GM23248 (cell line): Measurements from ENCODE around the gene HAUS8. TPM values are rescaled to one million over a fixed set of nuclear protein-coding genes. Genes with fewer than 3 reads are reported as not detected.
"Not testable (repeated sequence)": the region's sequence is repeated elsewhere in the genome, so short reads cannot be mapped to it uniquely, and the experiment has no call there.

Experiments
- DNase-seq: peaks from one replicate; pipeline ENCODE4 v3.0.0-alpha.2; 2015
- H2AFZ ChIP-seq: fragments of 200-600 bp; sonication (generic); 2 replicates; pipeline ENCODE4 v1.6.1; 2016; ENCODE audit warnings: antibody characterized with exemption
- H3F3A ChIP-seq: fragments of 200-600 bp; sonication (generic); 2 replicates; pipeline ENCODE4 v1.6.1; 2016; ENCODE audit warnings: mild to moderate bottlenecking, antibody characterized with exemption, mixed run types; ENCODE audit not compliant: insufficient read depth
- H3K27ac ChIP-seq: fragments of 200-600 bp; sonication (generic); 2 replicates; pipeline ENCODE4 v1.5.1; 2016; ENCODE audit warnings: mild to moderate bottlenecking
- H3K27me3 ChIP-seq: fragments of 200-600 bp; sonication (generic); replicated peaks from 2 replicates; pipeline ENCODE4 v1.6.1; 2016; ENCODE audit warnings: mild to moderate bottlenecking; ENCODE audit not compliant: insufficient read depth
- H3K36me3 ChIP-seq: fragments of 200-600 bp; sonication (generic); 2 replicates; pipeline ENCODE4 v1.6.1; 2016; ENCODE audit warnings: low read depth, mild to moderate bottlenecking
- H3K4me1 ChIP-seq: fragments of 200-600 bp; sonication (generic); 2 replicates; pipeline ENCODE4 v1.6.1; 2016; ENCODE audit warnings: mild to moderate bottlenecking; ENCODE audit not compliant: insufficient read depth
- H3K4me2 ChIP-seq: fragments of 200-600 bp; sonication (generic); one replicate; pipeline ENCODE4 v1.6.1; 2016; ENCODE audit warnings: mild to moderate bottlenecking; ENCODE audit not compliant: unreplicated experiment
- H3K4me3 ChIP-seq: fragments of 200-600 bp; sonication (generic); 2 replicates; pipeline ENCODE4 v1.5.1; 2016; ENCODE audit warnings: mild to moderate bottlenecking
- H3K79me2 ChIP-seq: fragments of 200-600 bp; sonication (generic); 2 replicates; pipeline ENCODE4 v1.6.1; 2016; ENCODE audit warnings: mild to moderate bottlenecking; ENCODE audit not compliant: insufficient read depth
- H3K9ac ChIP-seq: fragments of 200-600 bp; sonication (generic); 2 replicates; pipeline ENCODE4 v1.6.1; 2016; ENCODE audit warnings: mild to moderate bottlenecking
- H3K9me2 ChIP-seq: fragments of 200-600 bp; sonication (generic); 2 replicates; pipeline ENCODE4 v1.6.1; 2016; ENCODE audit warnings: mixed run types, mild to moderate bottlenecking, moderate library complexity; ENCODE audit not compliant: insufficient read depth
- H3K9me3 ChIP-seq: fragments of 200-600 bp; sonication (generic); one replicate; pipeline ENCODE4 v1.6.1; 2017; ENCODE audit warnings: low read depth
- H4K20me1 ChIP-seq: fragments of 200-600 bp; sonication (generic); 2 replicates; pipeline ENCODE4 v1.6.0; 2016; ENCODE audit not compliant: insufficient read depth
- EZH2 ChIP-seq: fragments of 200-600 bp; sonication (generic); IDR thresholded peaks from 2 replicates; pipeline ENCODE4 v1.6.1; 2018; ENCODE audit warnings: antibody characterized with exemption, mild to moderate bottlenecking; ENCODE audit not compliant: insufficient read depth, poor library complexity, severe bottlenecking
- EZH2phosphoT487 ChIP-seq: fragments of 200-600 bp; sonication (generic); IDR thresholded peaks from 2 replicates; pipeline ENCODE4 v1.6.1; 2018; ENCODE audit warnings: antibody characterized with exemption, moderate library complexity, mild to moderate bottlenecking, low read depth; ENCODE audit not compliant: insufficient read depth
- WGBS, 2 experiments: methylation state at CpG; one replicate each; pipeline ENCODE4 v1.1.6; 2015 to 2017; ENCODE audit warnings: low lambda C conversion rate in 2 of 2, low coverage in 1 of 2; ENCODE audit errors: missing lambda C conversion rate in 2 of 2; 5-methylcytosine and 5-hydroxymethylcytosine counted together
- in situ Hi-C: fragments of 300-500 bp; cut with MboI; formaldehyde crosslinking; loops from 2 replicates; pipeline ENCODE4 v1.15.0; 2020
- polyA plus RNA-seq: library from polyadenylated mRNA; unstranded; fragments of >200 nt; fragmentation: Nextera tagmentation; extraction: Ambion mirVana; gene quantifications from 2 replicates; pipeline ENCODE4 v1.2.1, GENCODE V29; 2016
- total RNA-seq: library from RNA; depleted of rRNA; stranded (reverse); fragments of >200 nt; shearing (Covaris generic); gene quantifications from 2 replicates; pipeline ENCODE4 v1.2.3, GENCODE V29; 2014

Gene HAUS8
- total and polyA plus RNA-seq, 2 experiments from 2014 or later: 3.4 to 8.2 TPM

DNA sequence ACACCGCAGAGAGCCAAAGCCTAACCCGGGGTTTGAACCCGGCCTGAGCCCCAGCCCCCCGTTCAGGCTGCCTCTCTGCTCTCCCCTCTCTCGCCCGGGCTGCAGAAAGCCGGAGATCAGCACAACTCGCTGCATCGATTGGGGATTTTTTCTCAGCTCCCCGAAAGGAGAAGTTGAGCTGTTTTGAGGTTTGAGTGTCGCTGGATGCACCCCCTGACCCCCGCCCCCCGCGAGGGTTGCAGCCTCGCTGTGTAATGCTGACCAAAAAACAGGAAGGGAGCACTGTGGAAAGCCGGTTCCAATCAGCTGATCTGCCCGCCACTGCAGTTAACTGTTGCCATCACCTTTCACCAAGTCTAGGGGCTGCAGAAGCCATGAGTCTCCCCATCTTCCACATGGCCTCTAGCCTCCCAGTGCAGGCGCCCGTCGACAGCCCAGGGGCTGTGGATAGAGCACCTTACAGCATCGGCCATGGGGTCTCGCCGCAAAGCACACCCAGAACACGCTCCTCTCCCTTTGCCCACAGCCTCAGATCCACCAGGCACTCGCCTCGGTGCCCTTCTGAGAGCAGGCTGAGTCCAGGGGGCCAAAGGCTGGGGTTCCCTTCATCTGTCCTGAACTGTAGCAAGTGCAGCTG lies 34.8 kb upstream of the HAUS8 start:
- in situ Hi-C loops: no loop called here
- Histone ChIP-seq H3K9ac (no peak overlapping the region), H3K4me1 (peaks cover 21% of the 10 kb centered on the region), H3K4me2 (no peak overlapping the region), H3K36me3 (no peaks in the 10 kb centered on the region; the same call in 1 of the 2 replicates), H3K27ac (peak overlapping the region; percentile 97), H3K79me2 (peaks cover 88% of the 10 kb centered on the region), H3K27me3 (no peaks in the 10 kb centered on the region), H3F3A (peaks cover 37% of the 10 kb centered on the region), H4K20me1 (no peaks in the 10 kb centered on the region), H3K4me3 (no peak overlapping the region), H3K9me3 (no peaks in the 10 kb centered on the region), H2AFZ (no peak overlapping the region), H3K9me2 (no peaks in the 10 kb centered on the region)
- DNase-seq: no peak
- TF ChIP-seq EZH2phosphoT487 (no peak), EZH2 (no peak)
- WGBS, 2 experiments: 91 to 95% methylated on average over 23 to 26 of the region's 26 CpGs

DNA sequence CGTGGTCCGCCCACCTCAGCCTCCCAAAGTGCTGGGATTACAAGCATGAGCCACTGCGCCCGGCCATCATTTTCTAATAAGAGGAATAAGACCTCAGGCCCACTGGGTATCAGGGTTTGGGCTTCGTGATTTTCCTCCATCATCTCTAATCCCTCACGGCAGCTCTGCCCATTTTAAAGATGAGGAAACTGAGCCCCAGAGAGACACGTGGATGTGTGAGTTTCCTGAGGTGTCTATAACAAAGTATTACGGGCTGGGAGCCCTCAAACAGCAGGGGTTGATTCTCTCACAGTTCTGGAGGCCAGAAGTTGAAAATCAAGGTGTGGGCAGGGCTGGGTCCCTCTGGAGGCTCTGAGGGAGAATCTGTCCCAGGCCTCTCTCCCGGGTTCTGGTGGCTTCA lies 34.0 kb upstream of the HAUS8 start:
- no peak overlapping the region for H3K4me3 ChIP-seq
- no peaks in the 10 kb centered on the region for H3K27me3 ChIP-seq
- no peaks in the 10 kb centered on the region for H3K9me3 ChIP-seq
- no peaks in the 10 kb centered on the region for H4K20me1 ChIP-seq
- TF ChIP-seq EZH2 (no peak), EZH2phosphoT487 (no peak)
- in situ Hi-C loops: no loop called here
- peaks cover 37% of the 10 kb centered on the region for H3F3A ChIP-seq
- H3K79me2 ChIP-seq: peaks cover 88% of the 10 kb centered on the region
- no peaks in the 10 kb centered on the region for H3K9me2 ChIP-seq
- peak overlapping the region; percentile 86 for H3K9ac ChIP-seq
- WGBS, 2 experiments: 91 to 94% methylated on average over 6 to 9 of the region's 9 CpGs
- H3K27ac ChIP-seq: peak overlapping the region; percentile 97
- no peaks in the 10 kb centered on the region; the same call in 1 of the 2 replicates for H3K36me3 ChIP-seq
- H3K4me2 ChIP-seq: no peak overlapping the region
- no peak for DNase-seq
- H2AFZ ChIP-seq: no peak overlapping the region
- peaks cover 21% of the 10 kb centered on the region for H3K4me1 ChIP-seq

DNA sequence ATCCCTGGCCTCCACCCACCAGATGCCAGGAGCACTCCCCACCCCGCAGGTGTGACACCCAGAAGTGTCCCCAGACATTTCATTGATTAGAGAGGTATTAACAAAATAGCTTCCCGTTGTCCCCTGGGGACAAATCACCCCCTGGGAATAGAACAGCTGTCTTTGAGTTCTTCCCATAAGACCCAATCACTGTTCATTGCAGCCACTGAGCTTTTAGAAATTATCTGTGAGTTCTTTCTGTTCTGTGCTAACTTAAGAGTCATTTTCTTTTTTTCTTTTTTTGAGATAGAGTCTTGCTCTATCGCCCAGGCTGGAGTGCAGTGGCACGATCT lies 33.2 kb upstream of the HAUS8 start:
- Histone ChIP-seq H2AFZ (no peak overlapping the region), H3K36me3 (no peaks in the 10 kb centered on the region; the same call in 1 of the 2 replicates), H3K4me2 (peak overlapping the region; percentile 61), H3K27me3 (no peaks in the 10 kb centered on the region), H3K27ac (peak overlapping the region; percentile 97), H4K20me1 (no peaks in the 10 kb centered on the region), H3F3A (peaks cover 37% of the 10 kb centered on the region), H3K4me3 (peak overlapping the region; percentile 42; the same call in 1 of the 2 replicates), H3K9me2 (no peaks in the 10 kb centered on the region), H3K9me3 (no peaks in the 10 kb centered on the region), H3K9ac (peak overlapping the region; percentile 86), H3K4me1 (peaks cover 21% of the 10 kb centered on the region), H3K79me2 (peaks cover 88% of the 10 kb centered on the region)
- in situ Hi-C loops: no loop called here
- 47 to 53% methylated on average over 4 of the region's 4 CpGs for WGBS, 2 experiments
- TF ChIP-seq EZH2phosphoT487: no peak
- no peak for TF ChIP-seq EZH2
- DNase-seq: no peak

DNA sequence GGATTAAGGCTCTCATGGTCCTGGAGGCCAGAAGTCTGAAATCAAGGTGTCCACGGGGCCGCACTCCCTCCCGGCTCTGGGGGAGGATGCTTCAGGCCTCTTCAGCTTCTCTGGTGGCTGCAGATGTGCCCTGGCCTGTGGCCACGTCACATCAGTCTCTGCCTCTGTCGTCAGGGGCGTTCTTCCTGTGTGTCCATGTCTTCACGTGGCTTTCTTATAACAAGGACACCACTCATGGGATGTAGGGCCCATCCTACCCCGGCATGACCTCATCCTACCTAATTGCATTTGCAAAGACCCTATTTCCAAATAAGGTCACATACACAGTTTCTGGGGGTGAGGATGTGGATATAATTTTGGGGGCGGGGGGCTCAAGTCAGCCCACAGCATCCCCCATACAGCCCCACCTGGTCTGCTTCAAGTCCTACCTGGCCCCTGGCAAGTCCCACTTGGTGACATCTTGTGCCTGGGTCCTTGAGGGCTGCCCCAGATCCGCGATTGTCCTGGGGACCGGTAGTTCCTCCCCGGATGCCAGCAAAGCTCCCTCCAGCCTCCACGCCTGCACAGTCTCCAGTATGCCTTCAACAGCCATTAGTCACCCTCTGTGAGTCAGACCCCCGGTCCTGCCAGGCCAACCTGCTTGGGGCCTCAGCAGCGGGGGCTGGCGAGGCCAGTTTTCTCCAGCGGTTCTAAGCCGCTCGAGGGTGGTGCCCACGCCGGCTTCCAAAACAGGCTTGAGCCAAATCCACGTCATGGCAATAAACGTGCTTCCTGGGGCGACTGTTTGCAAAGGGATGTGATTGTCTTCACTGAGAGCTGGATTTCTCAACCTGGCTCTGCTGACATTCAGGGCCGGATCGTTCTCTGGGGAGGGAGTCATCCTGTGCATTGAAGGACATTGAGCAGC lies 32.5 kb upstream of the HAUS8 start:
- Histone ChIP-seq H3F3A (peaks cover 37% of the 10 kb centered on the region), H3K9ac (peak overlapping the region; percentile 86), H3K4me2 (peak overlapping the region; percentile 81), H4K20me1 (no peaks in the 10 kb centered on the region), H3K79me2 (peaks cover 88% of the 10 kb centered on the region), H3K4me1 (peaks cover 21% of the 10 kb centered on the region), H3K36me3 (no peaks in the 10 kb centered on the region; the same call in 1 of the 2 replicates), H3K27me3 (no peaks in the 10 kb centered on the region), H2AFZ (peak overlapping the region; percentile 42; the same call in 1 of the 2 replicates), H3K4me3 (peak overlapping the region; percentile 58), H3K27ac (peak overlapping the region; percentile 97), H3K9me2 (no peaks in the 10 kb centered on the region), H3K9me3 (no peaks in the 10 kb centered on the region)
- 9 to 10% methylated on average over 27 of the region's 27 CpGs for WGBS, 2 experiments
- DNase-seq: peak; percentile 99
- TF ChIP-seq EZH2 (no peak), EZH2phosphoT487 (no peak)
- in situ Hi-C loops: no loop called here

DNA sequence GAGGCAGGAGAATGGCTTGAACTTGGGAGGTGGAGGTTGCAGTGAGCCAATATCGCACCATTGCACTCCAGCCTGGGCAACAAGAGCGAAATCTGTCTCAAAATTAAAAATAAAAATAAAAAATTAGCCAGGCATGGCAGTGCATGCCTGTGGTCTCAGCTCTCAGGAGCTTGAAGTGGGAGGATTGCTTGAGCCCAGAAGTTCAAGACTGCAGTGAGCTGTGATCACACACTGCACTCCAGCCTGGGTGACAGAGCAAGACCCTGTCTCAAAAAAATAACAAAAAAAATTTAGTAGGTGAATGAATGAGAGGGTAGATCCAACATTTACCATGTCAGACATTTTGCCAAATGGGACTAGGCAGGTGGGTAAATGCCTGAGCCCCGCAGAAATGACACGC lies 31.7 kb upstream of the HAUS8 start:
- in situ Hi-C loops, H3K36me3 ChIP-seq, H4K20me1 ChIP-seq, H3K27me3 ChIP-seq, H3K9me3 ChIP-seq, H2AFZ ChIP-seq, H3K9me2 ChIP-seq: not testable (repeated sequence)
- peak overlapping the region; percentile 97 for H3K27ac ChIP-seq
- DNase-seq: peak; percentile 39
- H3F3A ChIP-seq: peaks cover 37% of the 10 kb centered on the region
- H3K4me3 ChIP-seq: peak overlapping the region; percentile 58; the same call in 1 of the 2 replicates
- peak overlapping the region; percentile 81 for H3K4me2 ChIP-seq
- 89 to 93% methylated on average over 4 of the region's 4 CpGs for WGBS, 2 experiments
- H3K4me1 ChIP-seq: peaks cover 21% of the 10 kb centered on the region
- peaks cover 88% of the 10 kb centered on the region for H3K79me2 ChIP-seq
- peak overlapping the region; percentile 86 for H3K9ac ChIP-seq
